OCI-LY1 (cell line): Measurements from ENCODE around the gene CHKA.

Source experiments
- H2AFZ ChIP-seq: fragments of 200-600 bp; sonication (generic), shearing (Covaris generic); 2 replicates; pipeline ENCODE4 v1.6.0; 2014; ENCODE audit warnings: antibody characterized with exemption, mild to moderate bottlenecking, low read length
- H3F3A ChIP-seq: fragments of 200-600 bp; sonication (generic), shearing (Covaris generic); 2 replicates; pipeline ENCODE4 v1.6.0; 2014; ENCODE audit warnings: mild to moderate bottlenecking, antibody characterized with exemption, low read length, moderate library complexity; ENCODE audit not compliant: insufficient read depth
- H3K27ac ChIP-seq: fragments of 200-600 bp; sonication (generic); 2 replicates; pipeline ENCODE4 v1.5.1; 2014; ENCODE audit warnings: low read length, mixed run types, mild to moderate bottlenecking, low read depth; ENCODE audit not compliant: poor library complexity, severe bottlenecking
- H3K27me3 ChIP-seq: fragments of 200-600 bp; sonication (generic); 2 replicates; pipeline ENCODE4 v1.6.0; 2014; ENCODE audit warnings: antibody characterized with exemption, mild to moderate bottlenecking, low read length, moderate library complexity; ENCODE audit not compliant: insufficient read depth
- H3K36me3 ChIP-seq: fragments of 200-600 bp; sonication (generic); 2 replicates; pipeline ENCODE4 v1.6.1; 2014; ENCODE audit warnings: mild to moderate bottlenecking, antibody characterized with exemption, low read length, moderate library complexity, mixed read lengths; ENCODE audit not compliant: insufficient read depth
- H3K4me1 ChIP-seq: fragments of 200-600 bp; sonication (generic); 2 replicates; pipeline ENCODE4 v1.5.1; 2014; ENCODE audit warnings: mild to moderate bottlenecking, low read length, moderate library complexity; ENCODE audit not compliant: insufficient read depth, severe bottlenecking
- H3K4me2 ChIP-seq: fragments of 200-600 bp; sonication (generic), shearing (Covaris generic); 2 replicates; pipeline ENCODE4 v1.6.1; 2014; ENCODE audit warnings: low read length
- H3K4me3 ChIP-seq: fragments of 200-600 bp; sonication (generic); 2 replicates; pipeline ENCODE4 v1.5.1; 2014; ENCODE audit warnings: low read length, low read depth, mild to moderate bottlenecking, mixed read lengths; ENCODE audit not compliant: poor library complexity, severe bottlenecking
- H3K79me2 ChIP-seq: fragments of 200-600 bp; shearing (Covaris generic); 2 replicates; pipeline ENCODE4 v1.6.1; 2016; ENCODE audit warnings: mixed run types, low read length, mixed read lengths; ENCODE audit not compliant: insufficient read depth
- H3K9ac ChIP-seq: fragments of 200-600 bp; sonication (generic), shearing (Covaris generic); 2 replicates; pipeline ENCODE4 v1.6.1; 2014; ENCODE audit warnings: mild to moderate bottlenecking, low read length, mixed read lengths
- H3K9me2 ChIP-seq: fragments of 200-600 bp; sonication (generic), shearing (Covaris generic); 2 replicates; pipeline ENCODE4 v1.6.1; 2014; ENCODE audit warnings: low read depth, mild to moderate bottlenecking, low read length, mixed read lengths
- H3K9me3 ChIP-seq: fragments of 200-600 bp; shearing (Covaris generic); 2 replicates; pipeline ENCODE4 v1.6.1; 2014; ENCODE audit warnings: low read length, mixed read lengths
- H4K20me1 ChIP-seq: fragments of 200-600 bp; sonication (generic), shearing (Covaris generic); 2 replicates; pipeline ENCODE4 v1.6.0; 2016; ENCODE audit warnings: mild to moderate bottlenecking, low read length; ENCODE audit not compliant: insufficient read depth
- CTCF ChIP-seq: fragments of 200-600 bp; sonication (generic), shearing (Covaris generic); IDR thresholded peaks from 2 replicates; pipeline ENCODE4 v1.5.1; 2017; ENCODE audit warnings: mild to moderate bottlenecking, antibody characterized with exemption, low read length, moderate library complexity, mixed read lengths
- EZH2 ChIP-seq: fragments of 200-600 bp; sonication (generic), shearing (Covaris generic); IDR thresholded peaks from 2 replicates; pipeline ENCODE4 v1.8.0; 2017; ENCODE audit warnings: borderline replicate concordance, mixed run types, mild to moderate bottlenecking, antibody characterized with exemption, low read length, moderate library complexity, mixed read lengths

CHKA gene

DNA sequence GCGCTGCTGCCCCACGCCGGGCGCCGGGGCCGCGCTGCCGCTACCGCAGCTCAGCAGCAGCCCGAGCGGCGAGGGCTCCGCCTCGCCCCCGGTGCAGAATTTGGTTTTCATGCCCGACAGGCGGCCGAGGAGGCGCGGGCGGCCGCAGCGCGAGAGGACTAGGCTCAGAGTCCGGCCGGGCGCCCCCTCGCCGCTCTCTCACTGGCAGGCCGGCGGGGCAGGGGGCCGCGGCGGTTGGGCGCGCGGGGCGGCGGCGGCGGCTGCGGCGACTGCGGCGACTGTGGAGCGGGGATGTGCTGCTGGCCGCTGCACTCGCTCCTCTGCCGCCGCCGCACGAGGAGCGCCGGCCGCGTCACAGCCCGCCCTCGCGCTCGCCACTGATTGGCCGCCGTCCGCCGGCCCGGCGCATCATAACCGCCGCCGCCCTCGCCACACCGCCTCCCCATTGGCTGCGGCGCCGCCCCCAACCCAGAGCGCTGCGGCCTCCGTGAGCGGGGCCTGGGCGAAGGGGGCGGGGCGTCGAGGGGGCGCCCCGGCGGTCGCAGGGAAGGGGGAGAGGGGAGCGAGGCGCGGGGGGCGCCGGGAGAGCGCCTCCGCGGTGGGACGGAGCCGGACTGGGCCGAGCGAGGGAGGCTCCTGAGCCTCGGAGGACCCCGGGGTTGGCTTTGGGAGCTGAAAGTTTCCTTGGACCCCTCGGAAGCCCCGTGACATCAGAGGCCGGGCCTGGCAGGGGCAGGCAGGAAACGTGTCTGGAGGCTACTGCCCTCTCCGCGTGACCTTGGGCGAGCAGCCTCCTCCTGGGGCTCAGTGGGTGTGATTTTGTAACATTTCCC lies at the start of gene CHKA:
Gene CHKA (minus strand): TSS at position 322 of the 833 bp plus-strand sequence. CDS start 211 bp downstream, at position 111.
- peak within 1 kb of the TSS; percentile 82 for H3K4me2 ChIP-seq
- H3K9me2 ChIP-seq, result no peaks in the 10 kb centered on the region
- H3K27me3 ChIP-seq, result no peaks in the 10 kb centered on the region
- peak within 1 kb of the TSS; percentile 71 for H3K9ac ChIP-seq
- peak within 1 kb of the TSS; percentile 87 for H3K4me3 ChIP-seq
- H3F3A ChIP-seq, result no peaks in the 10 kb centered on the region
- H3K36me3 ChIP-seq, result no peaks in the 10 kb centered on the region; the same call in 1 of the 2 replicates
- H3K27ac ChIP-seq, result peak within 1 kb of the TSS; percentile 83
- H3K79me2 ChIP-seq, result peaks cover 11% of the 10 kb centered on the region; the same call in 1 of the 2 replicates
- TF ChIP-seq EZH2, result no peak
- no peak within 1 kb of the TSS for H2AFZ ChIP-seq
- no peaks in the 10 kb centered on the region for H3K9me3 ChIP-seq
- no peaks in the 10 kb centered on the region for H4K20me1 ChIP-seq
- H3K4me1 ChIP-seq, result peaks cover 38% of the 10 kb centered on the region

DNA sequence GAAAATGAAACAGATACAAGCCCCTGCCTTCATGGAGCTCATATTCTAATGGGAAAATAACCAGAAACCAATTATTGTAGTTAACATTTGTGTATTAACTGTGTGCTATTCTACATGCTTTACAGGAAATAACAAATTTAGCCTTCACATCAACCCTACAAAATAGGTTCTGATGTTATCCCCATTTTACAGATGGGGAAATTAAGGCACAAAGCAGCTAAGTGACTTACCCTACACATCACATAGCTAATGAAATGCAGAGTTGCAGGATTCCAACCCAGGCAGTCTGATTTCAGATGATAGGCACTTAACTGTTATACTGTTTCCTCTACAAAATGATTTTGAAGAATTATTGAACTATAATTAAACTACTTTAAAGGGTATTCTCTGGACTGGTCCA lies 48.3 kb upstream of the CHKA start:
- Histone ChIP-seq H3K4me2 (no peak overlapping the region), H3K36me3 (peaks cover 63% of the 10 kb centered on the region), H3K4me3 (no peak overlapping the region), H3K9me2 (no peaks in the 10 kb centered on the region), H4K20me1 (no peaks in the 10 kb centered on the region), H3F3A (no peaks in the 10 kb centered on the region), H2AFZ (no peak overlapping the region), H3K9ac (no peak overlapping the region), H3K27ac (no peak overlapping the region), H3K27me3 (no peaks in the 10 kb centered on the region), H3K9me3 (no peaks in the 10 kb centered on the region), H3K79me2 (no peaks in the 10 kb centered on the region), H3K4me1 (peaks cover 2% of the 10 kb centered on the region)
- TF ChIP-seq CTCF (no peak), EZH2 (no peak)

DNA sequence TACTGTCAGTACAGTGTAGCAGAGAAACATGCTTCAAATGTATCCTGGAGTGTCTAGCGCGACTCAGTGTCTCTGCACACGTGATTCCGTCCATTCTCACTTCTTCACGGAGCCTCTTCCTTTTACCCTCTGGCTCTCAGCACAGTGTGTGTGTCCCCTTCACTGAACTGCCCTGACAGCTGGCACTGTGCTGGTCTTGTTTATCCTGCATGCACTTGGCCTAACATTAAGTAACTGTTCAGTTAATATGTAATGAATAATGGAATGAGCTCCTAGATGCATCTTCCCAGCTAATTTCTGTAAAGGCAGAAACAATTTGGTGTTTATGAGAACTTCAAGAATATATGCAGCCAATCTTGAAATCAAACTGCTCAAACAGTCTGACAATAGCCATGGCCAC lies 47.5 kb upstream of the CHKA start:
- Histone ChIP-seq H3K4me2 (no peak overlapping the region), H3K36me3 (peaks cover 55% of the 10 kb centered on the region), H3F3A (no peaks in the 10 kb centered on the region), H3K4me3 (no peak overlapping the region), H3K9me2 (no peaks in the 10 kb centered on the region), H3K27me3 (no peaks in the 10 kb centered on the region), H2AFZ (no peak overlapping the region), H3K9me3 (no peaks in the 10 kb centered on the region), H3K4me1 (peaks cover 6% of the 10 kb centered on the region), H3K79me2 (no peaks in the 10 kb centered on the region), H4K20me1 (no peaks in the 10 kb centered on the region), H3K9ac (no peak overlapping the region), H3K27ac (no peak overlapping the region)
- no peak for TF ChIP-seq CTCF
- no peak for TF ChIP-seq EZH2
